GM18870 (cell line): ENCODE data around the gene PIWIL4.
"Not testable (repeated sequence)": the region's sequence is repeated elsewhere in the genome, so short reads cannot be mapped to it uniquely, and the experiment has no call there.

Experiments
- ATAC-seq: cut with Tn5 transposase; IDR thresholded peaks from one replicate; pipeline ENCODE4 v1.9.1; 2021; ENCODE audit warnings: moderate library complexity; ENCODE audit not compliant: unreplicated experiment

The PIWIL4 gene

DNA sequence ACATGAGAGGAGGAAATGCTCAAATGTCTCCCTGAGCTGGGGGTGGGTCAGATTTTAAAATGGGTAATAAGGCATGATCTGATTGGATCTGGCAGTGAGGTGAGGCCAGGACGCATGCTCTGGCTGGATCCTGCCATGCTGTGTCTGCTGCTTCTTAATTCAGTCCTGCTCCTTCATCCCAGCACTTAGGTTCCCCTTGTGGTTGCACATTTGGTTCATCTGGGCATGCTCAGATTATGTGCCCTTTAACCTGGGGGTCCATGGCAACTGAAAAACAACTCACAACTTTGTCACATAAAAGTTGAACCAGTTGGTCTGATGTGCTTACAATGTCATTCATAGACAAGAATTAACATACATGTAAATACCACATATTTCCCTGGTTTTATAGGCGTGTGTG is 67.9 kb downstream of the PIWIL4 start:
- no peak for ATAC-seq

DNA sequence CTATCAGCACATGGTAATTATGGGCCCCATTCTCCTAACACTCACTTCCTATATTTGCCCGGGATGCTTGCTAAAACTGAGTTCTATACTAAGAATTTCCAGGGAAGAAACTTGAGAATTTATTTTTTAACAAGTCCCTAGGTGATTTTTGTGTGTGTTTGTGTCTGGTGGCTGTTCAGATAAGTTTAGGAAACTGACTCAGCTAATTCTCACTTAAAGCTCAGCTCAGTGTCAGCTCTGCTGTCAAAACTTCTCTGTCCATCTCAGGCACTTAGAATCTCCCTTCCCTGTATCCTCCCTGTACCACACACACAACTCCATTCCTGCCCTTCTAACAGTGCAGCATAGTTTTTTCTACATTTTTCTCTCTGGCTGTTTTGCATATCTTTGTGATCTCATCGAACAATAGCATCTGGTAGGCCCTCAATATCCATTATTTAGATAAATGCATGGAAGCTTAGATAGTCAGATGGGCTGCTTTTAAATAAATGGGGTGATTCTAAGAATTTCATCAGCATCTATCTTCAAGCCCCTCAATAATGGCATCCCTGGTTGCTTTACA is 69.3 kb downstream of the PIWIL4 start:
- no peak for ATAC-seq

DNA sequence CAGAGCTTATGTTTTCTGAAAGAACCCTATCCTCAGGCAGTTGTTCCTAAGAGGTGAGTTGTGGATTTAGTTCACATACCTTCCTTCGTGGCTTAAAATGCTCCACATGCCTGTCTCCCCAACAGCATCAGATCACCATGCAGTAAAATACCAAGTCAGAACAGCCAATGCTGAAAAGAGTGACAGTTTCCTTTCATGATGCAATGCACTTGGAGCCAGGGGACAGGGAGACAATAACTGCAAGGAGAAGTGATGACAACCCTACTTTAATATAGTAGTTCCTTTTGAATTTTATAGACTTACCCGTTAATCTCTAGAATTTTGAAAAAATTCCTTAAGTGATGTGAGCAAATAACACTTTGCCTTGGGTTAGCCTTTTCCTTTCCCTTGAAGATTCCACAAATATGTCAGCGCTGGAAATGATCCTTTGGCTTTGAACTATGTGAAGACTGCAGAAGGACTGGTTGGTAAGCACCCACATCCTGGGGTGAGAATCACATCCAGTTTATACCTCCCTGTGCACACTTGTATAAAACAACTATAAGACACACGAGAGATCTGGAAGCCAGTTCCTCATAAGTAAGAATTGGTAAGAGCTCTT is 71.2 kb downstream of the PIWIL4 start:
- ATAC-seq, result no peak

DNA sequence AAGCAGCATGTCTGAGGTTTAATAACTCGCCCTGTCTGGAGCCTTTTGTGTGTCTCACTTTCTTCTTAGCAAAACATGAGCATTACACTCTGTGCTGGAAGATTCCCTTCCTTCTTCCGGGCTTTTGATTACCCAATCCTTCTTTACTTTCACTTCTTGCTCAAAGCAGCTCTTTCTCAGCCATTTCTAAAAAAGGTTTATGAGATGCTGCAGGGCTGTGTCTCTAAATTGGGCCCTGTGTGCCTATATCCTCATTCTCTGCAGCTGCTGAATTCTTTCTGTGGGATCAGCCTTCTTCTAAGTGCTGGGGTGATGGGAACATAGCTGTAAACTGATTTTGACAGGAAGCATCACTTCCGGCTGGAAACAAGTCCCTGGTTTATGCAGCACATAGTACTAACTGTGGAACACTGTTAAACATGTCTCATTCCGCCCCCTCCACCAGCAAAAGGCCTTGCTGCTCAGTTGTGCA is 71.8 kb downstream of the PIWIL4 start:
- ATAC-seq, result no peak

DNA sequence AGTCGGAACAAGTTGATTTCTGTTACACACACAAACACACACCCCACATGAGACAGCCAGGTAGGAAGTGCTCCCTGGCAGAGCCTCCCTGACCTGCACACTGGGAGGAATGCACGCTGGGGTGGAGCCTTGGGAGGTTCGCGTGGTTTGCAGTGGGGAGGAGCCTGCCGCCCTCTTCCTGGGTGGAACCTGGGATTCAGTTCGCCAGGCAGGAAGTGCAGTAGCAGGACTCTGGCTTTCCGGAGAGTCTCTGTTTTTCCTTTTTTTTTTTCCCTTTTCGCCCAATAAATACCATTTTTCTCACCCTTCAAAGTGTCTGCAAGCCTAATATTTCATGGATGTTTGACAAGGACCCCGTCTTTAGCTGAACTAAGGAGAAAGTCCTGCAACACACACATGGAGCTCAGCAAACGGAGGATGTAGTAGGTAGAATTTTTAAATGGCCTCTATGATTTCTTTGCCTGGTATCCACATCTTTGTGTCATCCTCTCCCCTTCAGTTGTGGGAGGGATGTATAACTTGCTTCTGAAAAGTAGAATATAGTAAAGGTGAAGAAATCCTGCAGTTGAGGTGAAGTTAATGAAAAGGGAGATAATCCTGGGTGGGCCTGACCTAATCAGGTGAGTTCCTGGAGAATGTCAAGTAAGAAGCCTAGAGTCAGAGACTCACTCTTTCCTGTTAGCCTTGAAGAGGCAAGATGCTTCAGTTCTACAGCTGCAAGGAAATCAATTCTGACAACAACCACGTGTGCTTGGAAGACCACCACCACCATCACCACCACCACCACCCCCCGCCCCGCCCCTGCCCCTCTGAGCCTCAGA is 72.9 kb downstream of the PIWIL4 start:
- ATAC-seq, result no peak

DNA sequence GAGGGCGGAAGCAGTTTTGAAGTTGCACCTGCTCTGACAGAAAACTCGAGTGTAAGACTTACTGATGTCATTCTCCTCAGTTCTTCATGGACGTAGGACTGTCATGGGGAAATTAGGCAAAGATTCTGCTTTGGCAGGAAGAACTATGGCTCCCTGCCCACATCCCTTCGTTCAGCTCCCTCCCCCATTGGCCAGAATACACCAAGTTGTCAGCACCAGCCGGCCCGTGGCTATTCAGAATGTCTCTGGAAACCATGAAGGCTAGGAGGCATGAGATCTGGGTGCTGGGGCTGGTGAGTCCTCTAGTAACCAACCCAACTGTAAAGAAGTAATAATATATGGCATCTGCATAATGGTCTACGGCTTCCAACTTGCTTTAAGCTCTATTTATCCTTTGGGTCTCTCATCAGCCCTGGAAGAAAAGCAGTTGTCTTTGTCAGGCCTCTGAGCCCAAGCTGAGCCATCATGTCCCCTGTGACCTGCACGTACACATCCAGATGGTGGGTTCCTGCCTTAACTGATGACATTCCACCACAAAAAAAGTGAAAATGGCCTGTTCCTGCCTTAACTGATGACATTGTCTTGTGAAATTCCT is 74.1 kb downstream of the PIWIL4 start:
- ATAC-seq, result no peak

DNA sequence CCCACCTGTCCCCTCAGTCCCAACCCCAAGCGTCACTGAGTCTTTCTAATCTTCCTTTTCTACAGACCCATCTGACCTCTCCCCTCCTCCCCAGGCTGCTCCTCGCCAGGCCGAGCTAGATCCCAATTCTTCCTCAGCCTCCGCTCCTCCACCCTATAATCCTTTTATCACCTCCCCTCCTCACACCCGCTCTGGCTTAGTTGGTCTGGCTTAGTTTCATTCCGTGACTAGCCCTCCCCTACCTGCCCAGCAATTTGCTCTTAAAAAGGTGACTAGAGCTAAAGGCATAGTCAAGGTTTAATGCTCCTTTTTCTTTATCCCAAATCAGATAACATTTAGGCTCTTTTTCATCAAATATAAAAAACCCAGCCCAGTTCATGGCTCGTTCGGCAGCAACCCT is 76.0 kb downstream of the PIWIL4 start:
- not testable (repeated sequence) for ATAC-seq

DNA sequence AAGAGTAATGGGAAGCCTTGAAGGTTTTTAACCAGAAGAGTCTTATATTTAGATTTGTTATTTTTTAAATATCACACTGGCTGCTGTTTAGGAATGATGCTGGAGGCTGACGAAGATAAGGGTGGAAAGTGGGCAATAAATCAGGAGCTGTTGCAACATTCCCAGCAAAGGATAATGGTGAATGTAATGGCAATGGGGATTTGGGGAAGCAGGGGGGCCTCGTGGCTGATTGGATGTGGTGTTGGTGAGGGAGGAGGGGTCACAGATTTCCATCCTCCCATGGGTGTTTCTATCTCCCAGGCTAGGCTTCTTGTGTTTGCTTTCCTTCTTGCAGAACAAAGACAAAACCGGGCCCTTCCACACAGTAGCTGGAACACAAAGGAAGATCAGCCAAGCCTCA is 80.8 kb downstream of the PIWIL4 start:
- no peak for ATAC-seq

DNA sequence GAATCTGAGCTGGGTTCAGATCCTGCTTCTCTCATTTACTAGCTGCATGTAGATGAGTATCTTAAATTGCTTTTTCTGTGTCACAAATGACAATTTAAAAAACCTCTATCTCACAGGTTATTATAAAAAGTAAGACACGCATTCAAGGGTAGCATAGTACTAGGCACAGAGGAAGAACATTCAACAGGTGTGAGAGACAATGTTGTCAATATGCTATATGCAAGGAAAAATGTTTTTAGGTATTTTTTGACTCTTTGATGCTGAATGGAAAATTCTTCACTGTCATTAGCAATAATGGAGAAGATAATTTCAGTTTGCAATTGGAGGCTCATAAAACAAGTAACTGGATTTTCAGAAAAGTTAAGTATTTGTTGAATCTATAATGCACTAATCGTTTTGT is 81.6 kb downstream of the PIWIL4 start:
- ATAC-seq, result no peak

DNA sequence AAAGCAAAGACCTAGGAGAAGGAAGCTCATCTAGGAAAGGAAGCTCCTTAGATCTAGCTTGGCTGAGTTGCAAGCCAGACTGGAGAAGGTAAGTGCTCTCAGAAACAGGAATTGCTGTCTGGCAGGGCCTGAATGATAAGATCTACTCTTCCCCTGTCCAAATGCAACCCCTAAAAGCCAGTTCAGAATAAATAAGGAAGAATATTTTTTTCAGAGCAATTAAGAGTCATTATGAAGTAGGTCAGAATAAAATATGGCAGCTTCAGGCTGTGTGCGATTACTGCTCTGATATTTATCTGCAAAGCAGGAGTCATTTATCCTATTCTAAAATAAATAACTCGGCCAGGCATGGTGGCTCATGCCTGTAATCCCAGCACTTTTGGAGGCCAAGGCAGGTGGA is 82.1 kb downstream of the PIWIL4 start:
- ATAC-seq, result no peak

DNA sequence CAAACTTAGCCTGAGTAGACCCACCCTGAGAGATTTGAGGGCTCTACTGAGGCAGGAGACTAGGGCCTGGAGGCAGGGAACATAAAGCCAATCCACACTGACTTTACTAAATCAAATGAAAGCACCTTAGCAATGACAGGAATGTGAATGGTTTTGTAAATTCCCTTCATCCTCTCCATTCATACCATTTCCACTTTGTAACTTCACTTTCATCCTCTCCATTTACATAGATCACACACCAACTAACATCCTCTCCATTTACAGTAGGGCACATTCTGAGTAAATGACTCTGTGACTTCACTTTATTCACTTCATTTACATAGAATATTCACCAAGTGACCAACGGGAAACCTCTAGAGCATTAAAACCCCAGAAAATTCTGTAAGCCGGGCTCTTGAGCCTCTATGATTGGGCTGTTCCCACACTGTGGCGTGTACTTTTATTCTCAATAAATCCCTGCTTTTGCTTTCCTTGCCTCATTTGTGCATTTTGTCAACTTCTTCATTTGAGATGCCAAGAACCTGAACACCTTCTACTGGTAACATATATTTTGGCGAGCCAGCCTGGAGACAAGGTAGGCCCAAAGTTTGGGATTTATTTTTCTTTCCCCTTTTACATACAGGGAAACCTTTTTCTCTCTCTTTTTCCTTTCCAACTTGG is 82.9 kb downstream of the PIWIL4 start:
- ATAC-seq, result no peak

DNA sequence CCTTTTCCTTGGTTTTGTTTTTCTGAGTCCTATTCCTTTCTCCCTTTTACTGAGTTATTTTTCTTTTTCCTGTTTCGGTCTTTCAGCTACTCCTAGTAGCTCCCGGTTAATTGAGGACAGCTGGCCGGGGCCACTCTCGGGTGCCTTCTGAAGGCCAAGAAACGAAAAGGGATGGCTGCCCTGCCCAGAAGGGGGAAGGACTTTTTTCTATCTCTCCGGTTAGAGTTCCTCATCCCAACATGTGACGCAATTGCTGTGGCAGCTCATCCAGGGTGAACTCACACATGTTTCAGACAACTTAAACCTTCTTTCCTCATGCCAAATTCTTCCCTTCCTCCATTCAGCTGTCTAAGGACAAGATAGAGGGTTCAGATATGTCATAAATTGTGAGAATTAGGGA is 83.6 kb downstream of the PIWIL4 start:
- ATAC-seq, result no peak

DNA sequence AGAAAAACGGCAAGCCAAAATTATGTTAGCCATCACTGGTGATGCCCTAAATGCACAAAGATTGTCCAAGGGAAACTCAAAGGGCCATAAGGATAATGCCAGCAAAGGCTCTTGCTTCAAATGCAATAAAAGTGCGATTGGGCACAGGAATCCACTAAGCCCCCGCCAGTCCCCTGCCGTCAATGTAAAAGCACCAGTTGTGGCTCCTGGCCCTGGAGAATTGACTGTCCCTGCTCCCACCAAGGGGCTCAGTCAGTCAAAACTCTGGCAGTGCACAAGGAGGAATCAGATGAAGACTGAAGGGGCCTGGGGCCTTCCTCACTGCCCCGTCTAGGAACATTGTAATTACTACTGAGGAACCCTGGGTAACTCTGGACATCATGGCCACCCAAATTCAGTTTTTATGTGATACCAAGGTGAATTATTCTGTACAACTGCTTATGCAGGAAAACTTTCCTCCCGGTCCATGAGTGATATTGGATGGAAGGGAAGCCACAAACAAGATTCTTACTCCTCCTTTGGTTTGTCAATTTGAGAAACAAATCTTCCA is 85.6 kb downstream of the PIWIL4 start:
- no peak for ATAC-seq

DNA sequence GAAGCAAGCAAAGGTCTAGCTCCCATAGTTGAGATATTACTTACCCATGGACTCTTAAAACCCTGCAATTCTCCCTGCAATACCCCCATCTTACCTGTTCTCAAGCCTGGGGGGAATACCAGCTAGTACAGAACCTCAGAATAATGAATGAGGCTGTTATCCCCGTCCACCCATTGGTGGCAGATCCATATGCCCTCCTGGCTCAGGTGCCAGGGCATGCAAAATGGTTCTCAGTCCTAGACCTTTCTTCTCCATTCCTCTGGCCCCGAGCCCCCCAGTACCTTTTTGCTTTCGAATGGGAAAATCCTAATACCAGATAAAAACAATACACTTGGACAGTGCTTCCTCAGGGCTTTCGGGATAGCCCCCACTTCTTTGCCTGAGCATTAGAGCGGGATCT is 86.4 kb downstream of the PIWIL4 start:
- ATAC-seq, result no peak

DNA sequence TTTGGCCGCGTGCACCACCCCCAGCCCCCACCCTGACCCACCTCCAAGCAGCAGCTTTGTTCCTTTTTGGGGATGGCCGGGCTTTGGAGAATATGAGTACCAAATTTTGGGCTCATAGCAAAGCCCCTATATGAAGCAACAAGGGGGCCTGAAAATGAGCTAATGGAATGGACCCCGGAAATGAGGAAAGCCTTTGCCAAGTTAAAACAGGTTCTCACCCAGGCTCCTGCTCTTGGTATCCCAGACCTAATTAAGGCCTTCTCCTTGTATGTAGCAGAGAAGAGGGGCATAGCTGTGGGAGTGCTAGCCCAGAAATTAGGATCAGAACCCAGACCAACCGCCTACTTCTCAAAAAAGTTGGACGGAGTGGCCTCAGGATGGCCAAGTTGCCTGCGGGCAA is 87.0 kb downstream of the PIWIL4 start:
- ATAC-seq, result no peak

DNA sequence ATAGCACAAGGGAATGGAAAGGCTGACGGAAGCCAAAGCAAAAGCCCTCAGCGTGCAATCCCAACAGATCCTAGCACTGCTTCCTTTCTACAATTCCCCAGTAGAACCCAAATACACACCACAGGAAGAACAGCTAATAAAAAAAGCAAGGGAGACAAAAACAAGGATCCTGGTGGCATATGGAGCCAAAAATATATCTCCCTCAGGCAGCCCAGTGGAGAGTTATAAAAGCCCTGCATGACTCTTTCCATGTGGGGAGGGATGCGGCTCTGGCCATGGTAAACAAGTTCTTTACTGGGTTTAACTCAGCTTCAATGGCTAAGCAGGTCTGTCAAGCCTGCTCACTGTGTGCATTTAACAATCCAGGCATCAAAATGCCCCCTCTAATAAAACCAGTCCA is 88.1 kb downstream of the PIWIL4 start:
- no peak for ATAC-seq

DNA sequence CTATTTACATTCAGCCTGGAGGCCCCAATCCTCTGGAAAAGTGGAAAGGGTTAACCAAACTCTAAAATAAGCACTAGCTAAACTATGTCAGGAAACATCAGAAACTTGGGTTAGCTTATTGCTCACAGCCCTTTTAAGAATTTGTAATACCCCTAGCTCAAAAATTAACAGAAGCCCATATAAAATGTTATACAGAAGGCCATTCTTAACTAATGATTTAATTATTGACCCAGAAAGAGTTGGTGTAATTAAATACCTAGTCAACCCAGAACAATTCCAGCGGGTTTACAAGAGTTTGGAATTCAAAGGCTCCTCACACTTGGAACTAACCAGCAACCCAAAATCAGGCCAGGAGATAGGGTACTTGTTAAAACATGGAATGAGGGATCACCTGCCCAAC is 88.8 kb downstream of the PIWIL4 start:
- no peak for ATAC-seq

DNA sequence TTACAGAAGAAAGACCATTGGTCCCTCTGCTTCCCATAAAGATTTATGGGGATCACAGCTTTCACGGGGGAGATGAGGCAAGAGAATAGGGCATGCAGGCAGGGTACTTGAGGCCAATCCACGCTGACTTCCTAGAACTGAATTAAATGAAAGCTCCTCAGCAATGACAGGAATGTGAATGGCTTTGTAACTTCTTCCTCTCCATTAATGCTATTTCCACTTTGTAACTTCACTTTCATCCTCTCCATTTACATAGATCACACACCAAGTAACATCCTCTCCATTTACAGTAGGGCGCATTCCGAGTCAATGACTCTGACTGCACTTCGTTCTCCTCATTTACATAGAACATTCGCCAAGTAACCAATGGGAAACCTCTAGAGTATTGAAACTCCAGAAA is 89.8 kb downstream of the PIWIL4 start:
- ATAC-seq, result no peak

DNA sequence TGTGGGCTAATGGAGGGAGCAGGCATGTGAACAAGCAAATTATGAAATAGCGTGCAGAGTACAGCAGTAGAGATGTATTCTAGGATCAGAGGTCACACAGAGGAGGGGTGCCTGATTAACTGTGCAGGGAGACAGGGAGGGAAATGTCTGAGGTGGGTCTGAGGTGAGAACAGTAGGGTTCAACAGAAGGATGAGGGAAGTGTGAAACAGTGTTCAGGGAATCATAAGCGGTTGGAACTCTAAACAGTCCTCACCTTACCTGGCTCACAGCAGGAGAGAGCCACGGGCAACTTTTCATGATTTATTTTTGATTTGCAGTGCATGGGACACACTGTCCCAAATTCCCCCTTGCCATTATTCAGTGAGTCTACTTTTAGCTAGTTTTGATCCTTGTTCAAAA is 90.5 kb downstream of the PIWIL4 start:
- ATAC-seq, result no peak

DNA sequence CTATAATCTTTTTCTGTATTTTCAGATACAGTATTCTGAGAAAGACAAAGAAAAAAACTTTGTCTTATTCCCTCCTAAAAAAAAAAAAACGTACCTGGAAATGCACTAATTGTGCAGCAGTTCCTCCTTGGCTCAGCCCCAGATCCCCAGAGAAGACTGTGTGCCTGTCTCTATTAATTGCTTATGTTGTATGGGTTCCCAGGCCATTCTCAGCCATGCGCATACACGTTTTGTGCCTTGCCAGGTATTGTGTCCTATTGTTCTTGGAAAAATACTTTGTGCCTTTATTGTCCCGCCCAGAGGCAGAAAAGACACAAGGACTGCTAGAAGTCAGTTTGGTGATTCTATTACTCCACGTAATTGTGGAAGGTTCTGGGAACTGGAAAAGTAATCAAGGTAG is 91.2 kb downstream of the PIWIL4 start:
- ATAC-seq, result no peak

DNA sequence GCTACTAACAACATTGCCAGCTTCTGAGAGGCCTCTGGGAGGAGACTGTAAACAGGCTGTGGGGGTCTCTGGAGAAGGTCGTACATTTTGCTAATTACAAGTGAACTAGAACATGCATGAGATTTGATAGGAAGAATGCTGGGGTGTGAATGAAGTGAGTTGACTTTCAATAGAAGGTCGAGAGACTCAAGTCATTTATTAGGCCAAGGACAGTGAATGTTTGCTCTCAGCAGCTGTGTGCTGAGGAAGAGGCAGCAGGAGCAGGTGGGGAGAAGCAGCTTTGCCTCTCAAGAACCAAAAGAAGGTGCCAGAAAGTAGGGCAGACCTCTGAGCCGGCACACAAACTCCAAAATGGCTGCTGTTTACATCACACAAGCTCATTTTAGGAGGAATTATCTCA is 91.7 kb downstream of the PIWIL4 start:
- no peak for ATAC-seq
